GM06990 (cell line): ENCODE data around the gene CTNNA3.

Source experiments
- DNase-seq: peaks from one replicate; pipeline ENCODE4 v3.0.0-alpha.2; 2011; ENCODE audit not compliant: insufficient read length; ENCODE audit errors: extremely low read depth
- H3K27me3 ChIP-seq: replicated peaks from 2 replicates; pipeline ENCODE4 v1.6.0; 2011; ENCODE audit warnings: low read length; ENCODE audit not compliant: control insufficient read depth, insufficient read depth
- H3K36me3 ChIP-seq: 2 replicates; pipeline ENCODE4 v1.5.1; 2011; ENCODE audit warnings: low read length; ENCODE audit not compliant: control insufficient read depth, insufficient read depth
- H3K4me3 ChIP-seq: replicated peaks from 2 replicates; pipeline ENCODE4 v1.5.1; 2011; ENCODE audit warnings: low read depth, mild to moderate bottlenecking, control low read depth, low read length
- CTCF ChIP-seq: IDR thresholded peaks from 2 replicates; pipeline ENCODE4 v1.5.1; 2011; ENCODE audit warnings: low read length, control low read depth, mild to moderate bottlenecking, inconsistent platforms; ENCODE audit not compliant: insufficient read depth, poor library complexity, severe bottlenecking

Gene CTNNA3

GRCh38 chr10:66537186-66537585 lies 1158.8 kb downstream of the CTNNA3 start:
- no peak for DNase-seq
- TF ChIP-seq CTCF, result no peak
- Histone ChIP-seq H3K36me3 (no peaks in the 10 kb centered on the region), H3K27me3 (no peaks in the 10 kb centered on the region), H3K4me3 (no peak overlapping the region)

GRCh38 chr10:66535439-66535838 lies 1160.6 kb downstream of the CTNNA3 start:
- no peaks in the 10 kb centered on the region for H3K27me3 ChIP-seq
- H3K4me3 ChIP-seq, result no peak overlapping the region
- DNase-seq, result no peak
- no peaks in the 10 kb centered on the region for H3K36me3 ChIP-seq
- TF ChIP-seq CTCF, result no peak

- H3K36me3 ChIP-seq, result no peaks in the 10 kb centered on the region
- no peak for TF ChIP-seq CTCF
- DNase-seq, result no peak
These were observed 1161.1 kb downstream of the CTNNA3 start for GRCh38 chr10:66534866-66535265.

GRCh38 chr10:66521506-66521905 lies 1174.5 kb downstream of the CTNNA3 start:
- H3K27me3 ChIP-seq, result no peaks in the 10 kb centered on the region
- no peak overlapping the region for H3K4me3 ChIP-seq
- no peak for DNase-seq
- TF ChIP-seq CTCF, result no peak
- no peaks in the 10 kb centered on the region for H3K36me3 ChIP-seq

More at GRCh38 chr10:66534866-66535265, 1161.1 kb downstream of the CTNNA3 start:
- no peak overlapping the region for H3K4me3 ChIP-seq
- H3K27me3 ChIP-seq, result no peaks in the 10 kb centered on the region

GRCh38 chr10:66519616-66520015 lies 1176.4 kb downstream of the CTNNA3 start:
- no peak for DNase-seq

More at GRCh38 chr10:66519616-66520015, 1176.4 kb downstream of the CTNNA3 start:
- H3K4me3 ChIP-seq, result no peak overlapping the region
- no peak for TF ChIP-seq CTCF
- H3K36me3 ChIP-seq, result no peaks in the 10 kb centered on the region
- H3K27me3 ChIP-seq, result no peaks in the 10 kb centered on the region
